Activated CD4-positive, alpha-beta T cell treated with anti-CD3 and anti-CD28 coated beads, Interleukin-2, Interleukin-6, amounts not matched to agents 100 ng/mL and 50 ng/mL, durations not matched to agents 16 hours and 8 hours (primary cell): ENCODE measurements around the gene S100A10.

Source experiments
- DNase-seq: peaks from one replicate; pipeline ENCODE4 v3.0.0-alpha.2; 2020

The S100A10 gene

DNA sequence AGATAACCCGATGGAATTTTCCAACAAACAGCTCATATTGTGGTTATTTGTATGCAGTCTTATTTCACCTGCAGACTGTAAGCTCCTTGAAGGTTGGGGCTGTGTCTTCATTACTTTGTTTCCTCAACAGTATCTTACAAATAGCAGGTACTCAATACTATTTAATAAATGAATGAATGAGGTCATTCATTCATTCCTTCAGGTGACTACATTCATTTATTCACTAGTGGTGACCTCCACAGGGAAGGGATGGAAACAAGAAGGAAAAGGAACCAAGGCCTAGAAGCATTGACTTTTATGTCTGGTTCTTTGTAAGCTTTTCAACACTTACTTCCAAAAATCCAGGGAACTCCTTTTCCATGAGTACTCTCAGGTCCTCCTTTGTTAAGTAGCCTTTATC, 7.9 kb downstream of the S100A10 start:
- no peak for DNase-seq

DNA sequence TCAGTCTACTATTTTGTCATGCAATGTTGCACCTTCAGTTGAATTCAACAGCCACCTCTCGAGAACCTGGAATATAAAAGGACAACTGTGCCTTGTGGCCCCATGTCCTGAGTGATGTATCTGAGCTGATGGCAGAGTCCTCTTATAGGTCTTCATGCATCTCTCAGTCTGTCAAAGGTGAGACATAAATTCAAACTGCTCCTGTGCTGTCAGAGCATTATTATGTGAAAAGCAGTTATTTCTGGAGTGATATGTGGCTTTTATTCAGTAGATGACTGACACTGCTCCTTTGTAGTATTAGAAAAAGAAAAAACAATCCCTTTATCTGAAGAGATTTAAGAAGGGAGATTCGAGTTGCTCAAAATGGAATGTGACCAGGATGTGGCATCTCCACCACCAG, 8.4 kb downstream of the S100A10 start:
- DNase-seq: peak; percentile 17

DNA sequence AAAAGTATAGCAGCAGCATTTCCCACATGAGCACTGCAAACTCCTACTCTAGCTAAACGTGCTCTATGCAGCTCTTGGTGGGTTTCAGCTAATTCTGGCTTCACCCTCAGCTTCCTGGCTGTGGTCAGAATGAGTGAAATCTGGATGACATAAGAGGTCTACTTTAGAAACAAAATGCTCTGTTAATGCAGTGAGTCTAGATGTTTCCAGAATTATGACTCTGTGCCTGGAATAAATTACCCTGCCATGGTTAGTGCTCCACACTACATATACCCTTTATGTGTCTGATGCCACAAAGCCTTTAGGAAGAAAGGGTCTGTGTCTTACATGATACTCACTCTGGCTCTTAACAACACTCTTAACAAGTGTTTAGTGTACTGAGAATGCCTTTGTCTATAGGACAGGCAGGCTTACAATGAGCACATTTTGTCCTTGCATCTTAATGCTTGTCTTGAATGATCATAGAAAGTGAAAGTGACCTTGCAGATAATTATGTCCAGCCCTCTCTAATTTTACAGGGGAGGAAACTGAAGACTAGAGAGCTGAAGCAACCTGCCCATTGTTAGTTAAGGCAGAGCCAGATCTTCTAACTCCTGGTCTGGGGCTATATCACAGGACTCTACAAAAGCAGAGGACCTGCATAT, 9.2 kb downstream of the S100A10 start:
- peak; percentile 90 for DNase-seq

DNA sequence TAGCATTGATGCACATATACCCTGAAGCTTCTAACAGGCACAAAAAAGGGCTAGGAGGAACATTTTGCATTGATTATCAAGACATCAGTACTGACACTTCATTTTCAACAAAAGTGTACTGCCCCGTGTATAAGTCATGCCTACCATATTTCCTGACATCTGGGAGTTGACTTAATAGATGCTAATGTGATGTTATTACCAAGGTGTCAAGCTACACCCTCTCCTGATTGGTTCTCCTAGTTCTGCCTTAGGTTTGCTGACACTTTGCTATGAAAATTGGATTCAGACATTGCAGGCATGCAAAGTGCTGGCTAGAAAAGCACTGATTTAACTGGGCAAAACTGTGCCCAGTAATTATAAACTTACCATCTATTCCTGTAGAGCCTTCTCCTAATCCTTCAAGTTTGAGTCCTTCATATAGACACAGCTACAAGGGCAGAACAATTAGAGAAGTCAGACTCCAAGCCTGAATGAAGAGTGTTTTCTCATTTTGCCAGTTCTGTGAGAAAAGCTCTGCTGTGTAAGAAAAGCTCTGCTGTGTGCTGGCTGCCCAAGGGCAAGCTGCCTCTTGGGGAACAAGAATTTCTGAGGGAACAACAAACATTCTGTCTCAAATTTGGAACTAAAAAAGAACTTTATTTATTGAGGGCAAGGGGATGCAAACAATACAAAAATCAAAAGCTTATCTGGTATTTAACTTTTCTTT, 11.2 kb downstream of the S100A10 start:
- DNase-seq: no peak

DNA sequence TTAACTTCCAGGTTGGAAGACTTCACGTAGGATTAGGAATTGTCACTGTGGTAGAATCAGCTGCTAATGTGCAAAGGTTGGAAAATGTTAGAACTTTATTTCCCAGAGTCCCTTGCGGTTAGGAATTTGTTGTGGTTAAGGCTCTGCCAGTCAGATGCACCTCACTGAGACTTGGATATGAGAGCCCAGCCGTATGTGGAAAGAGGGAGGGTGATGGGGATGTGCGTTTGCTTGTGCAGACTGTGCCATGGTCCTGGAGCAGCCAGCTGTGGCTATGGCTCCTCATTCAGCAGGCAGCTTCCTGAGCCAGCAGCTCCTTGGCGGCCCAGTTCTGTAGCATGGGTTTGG, 12.5 kb downstream of the S100A10 start:
- no peak for DNase-seq

DNA sequence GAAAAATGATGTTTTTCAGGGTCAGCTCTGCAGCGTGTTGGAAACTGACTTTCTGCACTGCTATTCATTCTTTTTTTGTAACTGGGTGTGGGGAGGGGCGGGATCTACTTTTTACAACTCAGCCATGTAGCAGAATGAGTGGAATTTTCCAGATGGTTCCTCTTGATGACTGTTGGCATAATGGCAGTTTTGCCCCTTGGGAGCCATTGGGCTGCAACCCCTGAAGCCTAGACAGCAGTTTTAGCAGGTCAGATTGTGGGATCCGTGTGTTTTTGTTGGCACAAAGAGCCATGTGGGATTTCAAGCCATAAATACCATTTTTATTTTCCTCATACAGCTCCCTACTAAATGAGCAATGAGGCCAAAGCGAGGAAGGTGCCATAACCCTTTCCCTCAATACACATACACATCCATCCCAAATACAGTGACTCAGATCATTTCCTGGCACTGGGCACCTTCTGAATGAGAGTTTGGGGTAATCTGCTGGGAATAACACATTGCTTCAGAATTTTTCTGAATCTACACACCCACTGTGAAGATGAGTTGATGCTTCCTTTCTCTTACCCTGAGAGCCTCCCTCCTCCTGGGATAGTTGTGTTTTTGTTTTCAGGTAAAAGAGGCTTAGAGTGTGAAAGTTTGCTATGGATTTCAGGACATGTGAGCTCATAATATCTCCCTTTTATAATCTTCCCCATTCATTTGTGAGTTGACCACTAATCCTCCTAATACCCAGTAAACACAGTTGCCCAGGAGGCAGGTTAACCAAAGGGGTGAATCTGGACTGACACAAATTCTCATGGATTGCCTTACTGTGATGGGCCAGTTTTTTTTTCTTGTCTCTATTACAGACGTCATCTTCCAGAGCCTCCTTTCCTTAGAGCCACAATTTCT, 13.1 kb downstream of the S100A10 start:
- no peak for DNase-seq

DNA sequence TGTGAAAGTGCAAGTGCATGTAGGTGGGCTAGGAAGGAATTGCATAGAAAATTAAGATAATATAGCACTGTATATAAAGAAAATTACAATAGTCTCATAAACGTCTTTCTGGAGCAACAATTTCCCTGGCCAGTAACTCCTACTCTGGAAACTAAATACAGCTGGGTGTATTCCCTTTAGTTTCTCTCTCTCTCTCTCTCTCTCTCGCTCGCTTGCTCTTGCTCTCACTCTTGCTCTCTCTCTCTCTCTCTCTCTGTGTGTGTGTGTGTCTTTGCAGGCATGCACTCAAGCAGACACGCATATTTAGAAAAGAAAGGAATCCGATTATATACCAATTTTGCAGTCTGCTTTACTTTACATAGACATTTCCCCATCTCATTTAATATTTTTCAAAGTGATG, 14.7 kb downstream of the S100A10 start:
- no peak for DNase-seq

DNA sequence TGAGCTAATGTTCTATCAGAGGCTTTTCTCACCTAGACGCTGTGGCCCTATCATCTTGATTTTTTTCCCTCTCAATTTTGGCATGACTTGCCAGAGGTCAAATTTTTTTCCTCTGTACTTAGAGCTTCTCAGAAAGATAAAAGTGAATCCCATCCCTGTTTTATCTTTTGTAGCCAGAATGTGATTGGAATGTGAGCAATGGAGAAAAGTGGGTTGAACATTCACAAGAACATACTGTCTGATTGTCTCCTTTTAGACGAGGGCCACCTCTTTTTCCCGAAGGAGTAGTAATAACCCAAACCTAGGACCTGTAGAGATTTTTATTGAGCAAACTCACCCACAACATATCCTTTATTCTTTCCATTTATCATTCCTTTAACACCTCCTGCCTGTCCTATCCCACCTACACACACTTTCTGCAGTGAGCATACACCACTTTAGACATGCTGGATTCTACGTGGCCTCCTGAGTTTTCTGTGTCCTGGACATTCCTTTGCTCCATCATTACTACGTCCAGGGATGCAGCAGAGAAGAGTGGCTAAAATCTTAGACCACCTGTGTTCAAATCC, 15.9 kb downstream of the S100A10 start:
- DNase-seq: no peak

DNA sequence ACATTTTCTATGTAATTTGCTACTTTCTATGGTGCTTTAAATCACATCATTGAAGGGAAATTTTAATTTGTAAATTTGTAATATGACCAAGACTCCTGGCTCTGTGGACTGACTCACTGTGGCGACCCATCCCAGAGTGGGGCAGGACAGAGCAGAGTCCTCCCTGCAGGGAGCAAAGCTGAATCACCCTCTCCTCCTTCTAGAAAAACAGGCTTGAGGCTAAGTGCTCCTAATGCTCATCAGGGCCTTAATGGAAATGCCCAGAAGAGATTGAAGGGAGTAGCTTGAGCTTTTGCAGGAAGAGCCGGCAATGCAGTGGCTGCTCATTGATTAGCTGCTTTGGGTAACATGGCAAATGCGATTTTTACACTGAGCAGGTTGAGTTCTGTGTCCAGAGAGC, 16.8 kb downstream of the S100A10 start:
- no peak for DNase-seq

DNA sequence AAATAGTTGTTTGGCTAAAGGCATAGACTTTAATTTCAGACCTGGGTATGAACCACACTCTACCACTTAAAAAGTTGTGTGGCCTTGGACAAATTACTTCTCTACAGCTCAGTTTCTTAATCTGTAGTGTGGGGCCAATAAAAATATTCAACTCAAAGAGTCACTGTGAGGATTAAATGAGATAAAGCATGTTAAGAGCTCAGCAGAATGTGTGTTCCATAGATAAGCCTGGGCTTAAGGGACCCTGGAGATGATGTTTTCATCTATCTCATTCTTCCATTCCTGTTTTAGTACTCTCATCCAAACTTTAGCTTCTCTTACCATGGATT, 17.7 kb downstream of the S100A10 start:
- no peak for DNase-seq

DNA sequence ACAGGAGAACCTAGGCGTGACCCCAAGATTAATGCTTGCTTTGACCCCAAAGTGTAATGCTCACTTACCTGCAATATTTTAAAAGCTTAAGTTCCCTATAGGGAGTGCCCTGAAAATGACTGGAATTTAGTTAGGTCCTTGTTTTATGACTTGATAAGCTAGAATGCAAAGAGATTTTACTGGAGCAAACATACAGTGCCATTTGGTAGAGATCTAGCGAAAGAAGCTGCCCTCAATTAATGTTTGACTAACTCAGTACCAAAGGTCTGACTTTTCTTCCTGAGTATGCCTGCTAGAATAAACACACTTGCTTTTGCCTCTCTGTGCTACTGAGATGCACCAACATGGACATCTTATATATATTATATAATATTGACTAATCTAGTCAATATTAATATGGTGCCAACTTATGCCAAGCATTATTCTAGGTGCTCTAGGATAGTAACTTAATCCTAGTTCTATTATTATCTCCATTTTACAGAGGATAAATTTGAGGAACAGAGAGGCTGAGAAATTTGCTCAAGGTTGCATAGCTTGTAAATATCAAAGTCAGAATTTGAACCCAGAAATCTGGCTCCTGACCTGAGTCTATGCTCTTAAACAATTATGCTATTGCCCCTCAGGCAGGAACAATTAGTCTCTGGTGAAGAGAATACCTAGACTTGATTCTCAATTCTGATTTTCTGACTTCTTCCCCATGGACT, 18.2 kb downstream of the S100A10 start:
- DNase-seq: no peak

DNA sequence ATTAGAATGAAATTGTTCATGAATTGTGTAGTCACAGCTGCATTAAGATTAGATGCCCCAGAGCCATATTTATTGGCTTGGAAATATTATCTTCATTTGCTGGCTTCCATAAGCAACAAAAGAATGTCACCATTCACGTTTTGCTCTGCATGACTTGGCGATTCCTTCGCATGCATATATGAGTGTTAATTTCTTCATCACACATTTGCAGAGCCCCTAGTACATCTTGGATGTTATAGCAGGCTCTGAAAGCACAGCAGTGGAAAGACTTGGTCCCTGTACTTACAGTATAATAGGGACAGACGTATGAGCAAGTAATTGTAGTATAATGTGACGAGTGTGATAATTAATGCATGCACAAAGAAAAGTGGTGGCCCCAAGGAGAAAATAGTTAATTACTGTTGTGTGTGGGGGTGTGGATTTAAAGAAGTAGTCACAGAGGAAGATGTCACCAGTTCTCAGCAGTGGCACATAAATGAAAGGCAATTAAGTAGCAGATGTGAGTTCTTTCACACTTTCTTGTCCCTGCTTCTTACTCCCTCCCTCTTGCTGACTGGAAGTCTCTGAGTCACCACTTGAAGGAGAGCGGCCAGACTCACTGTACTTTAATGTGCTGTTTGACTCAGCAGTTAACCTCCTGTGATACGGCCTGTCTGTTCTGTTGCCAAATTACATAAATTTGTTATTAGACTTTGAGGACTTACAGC, 21.0 kb downstream of the S100A10 start:
- peak; percentile 85 for DNase-seq

DNA sequence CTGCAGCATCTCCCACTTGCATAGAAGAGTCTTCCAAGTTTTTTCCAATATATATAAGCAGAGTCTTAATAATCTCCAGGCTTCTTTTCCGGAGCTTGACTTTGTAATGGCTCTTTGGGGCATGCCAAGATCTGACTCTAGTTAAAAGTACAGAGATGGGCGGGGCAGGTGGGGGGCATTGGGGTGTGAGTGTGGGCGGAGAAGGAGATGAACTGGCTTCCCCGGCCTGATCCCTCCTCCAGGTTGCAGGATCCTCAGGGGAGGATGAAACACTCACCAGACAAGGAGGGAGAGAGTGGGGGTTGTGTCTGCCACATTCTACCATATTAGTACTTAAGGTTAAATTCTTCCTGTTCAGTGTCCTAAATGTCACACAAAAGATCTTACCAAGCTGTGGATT, 23.0 kb downstream of the S100A10 start:
- no peak for DNase-seq

DNA sequence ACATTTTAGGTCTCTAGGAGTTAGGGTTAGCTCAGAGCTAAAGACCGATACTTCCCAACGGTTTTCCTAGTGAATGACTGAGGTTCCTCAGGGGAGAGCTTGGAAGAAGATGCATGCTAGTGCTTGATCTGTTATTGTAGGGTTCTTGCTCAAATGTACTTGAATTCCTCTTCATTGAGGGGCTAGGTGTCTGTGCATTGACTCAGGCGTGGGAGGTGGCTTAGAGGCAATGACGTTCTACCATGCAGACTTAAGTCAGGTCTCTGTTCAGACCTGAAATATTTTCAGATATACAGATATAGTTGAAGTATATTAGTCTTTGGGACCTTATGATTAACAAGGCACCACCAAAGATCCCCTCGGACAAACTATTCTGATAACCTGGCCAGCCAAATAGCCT, 23.5 kb downstream of the S100A10 start:
- DNase-seq: no peak

DNA sequence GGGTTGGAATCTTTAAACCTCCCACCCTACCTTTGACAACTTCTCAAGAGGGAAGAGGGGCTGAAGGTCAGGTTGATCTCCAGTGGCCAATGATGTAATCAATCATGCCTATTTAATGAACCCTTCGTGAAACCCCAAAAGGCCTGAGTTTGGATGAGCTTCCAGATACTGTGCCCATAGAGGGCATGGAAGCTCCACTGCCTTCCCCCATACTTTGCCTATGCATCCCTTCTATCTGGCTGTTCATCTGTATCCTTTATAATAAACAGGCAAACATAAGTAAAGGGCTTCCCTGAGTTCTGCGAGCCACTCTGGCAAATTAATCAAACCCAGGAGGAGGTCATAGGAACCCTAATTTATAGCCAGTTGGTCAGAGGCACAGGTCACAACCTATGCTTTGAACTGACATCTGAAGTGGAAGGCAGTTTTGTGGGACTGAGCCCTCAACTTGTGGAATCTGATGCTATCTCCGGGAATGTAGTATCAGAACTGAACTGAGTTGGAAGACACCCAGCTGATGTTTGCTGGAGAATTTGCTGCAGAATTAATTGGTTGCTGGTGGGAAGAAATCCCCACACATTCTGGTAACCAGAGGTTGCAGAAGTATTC, 24.8 kb downstream of the S100A10 start:
- DNase-seq: no peak

DNA sequence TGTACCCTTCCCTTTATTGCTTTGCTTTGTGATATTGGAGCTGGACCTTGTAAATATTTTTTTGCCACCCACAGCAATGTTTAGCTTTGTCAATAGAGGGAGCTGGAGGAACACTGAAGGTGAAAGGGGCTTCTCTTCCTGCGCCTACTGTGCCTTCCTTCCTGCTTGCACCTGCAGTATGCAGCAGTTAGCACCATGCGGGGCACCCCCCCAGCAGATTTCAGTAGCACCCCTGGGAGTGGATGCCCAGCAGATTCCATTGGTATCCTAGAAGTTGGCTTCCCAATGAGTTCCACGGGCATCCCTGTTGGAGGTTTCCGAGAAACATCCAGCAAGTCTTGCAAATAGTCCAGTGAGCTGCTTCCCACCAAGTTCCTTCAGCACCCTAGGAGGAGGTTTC, 25.6 kb downstream of the S100A10 start:
- DNase-seq: peak; percentile 86

DNA sequence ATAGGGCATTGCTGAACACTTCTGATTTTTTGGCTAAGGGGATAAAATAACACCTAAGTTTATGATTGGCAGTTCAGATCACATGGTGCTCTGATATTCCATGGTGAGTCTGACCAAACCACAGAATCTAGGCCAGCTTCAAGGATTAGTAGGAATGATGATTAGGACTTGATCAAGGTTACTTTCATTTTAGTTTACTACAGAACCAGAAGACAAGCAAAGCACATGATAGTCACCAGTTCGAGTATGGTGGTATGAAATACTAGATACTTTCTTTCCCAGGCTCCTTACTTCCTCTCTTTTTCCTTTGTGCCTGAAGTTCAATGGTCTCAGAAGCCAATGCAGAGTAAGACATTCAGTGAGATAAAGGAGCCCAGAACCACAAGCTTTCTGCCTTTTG, 26.6 kb downstream of the S100A10 start:
- DNase-seq: no peak

DNA sequence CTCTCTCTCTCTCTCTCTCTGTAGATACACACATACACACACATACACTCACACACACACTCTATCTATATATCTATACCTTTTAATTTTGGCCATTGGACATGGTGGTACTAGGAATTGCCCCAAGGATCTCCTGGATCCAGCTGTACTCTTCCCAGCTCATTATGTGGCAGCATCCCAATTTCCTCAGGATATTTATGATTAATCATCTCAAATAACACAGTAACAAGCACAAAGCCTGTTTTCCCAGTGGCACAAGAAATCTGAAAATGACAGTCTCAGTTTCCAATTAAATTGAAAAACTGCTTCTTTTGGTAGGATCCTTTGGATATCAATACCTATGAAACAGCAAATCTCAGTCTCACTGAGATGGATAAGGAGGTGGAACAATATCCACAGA, 27.6 kb downstream of the S100A10 start:
- no peak for DNase-seq

DNA sequence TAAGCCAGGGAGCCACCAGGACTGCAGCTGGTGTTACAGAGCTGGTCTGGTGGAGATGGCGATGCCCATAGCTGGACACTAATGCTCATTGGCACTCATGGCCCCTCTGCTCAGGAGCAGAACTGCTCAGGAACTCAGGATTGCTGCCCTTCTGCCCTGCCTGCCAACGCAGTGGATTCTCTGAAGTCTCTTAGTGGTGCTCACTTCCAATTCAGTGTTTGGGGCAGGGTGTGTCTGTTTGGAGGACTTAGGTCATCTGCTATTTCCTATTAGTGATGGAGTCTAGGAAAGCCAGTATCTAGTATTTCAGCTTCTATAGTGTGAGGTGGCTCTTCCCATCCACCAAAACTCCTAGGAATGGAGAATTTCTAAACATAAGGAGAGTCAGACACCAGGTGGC, 29.1 kb downstream of the S100A10 start:
- no peak for DNase-seq

DNA sequence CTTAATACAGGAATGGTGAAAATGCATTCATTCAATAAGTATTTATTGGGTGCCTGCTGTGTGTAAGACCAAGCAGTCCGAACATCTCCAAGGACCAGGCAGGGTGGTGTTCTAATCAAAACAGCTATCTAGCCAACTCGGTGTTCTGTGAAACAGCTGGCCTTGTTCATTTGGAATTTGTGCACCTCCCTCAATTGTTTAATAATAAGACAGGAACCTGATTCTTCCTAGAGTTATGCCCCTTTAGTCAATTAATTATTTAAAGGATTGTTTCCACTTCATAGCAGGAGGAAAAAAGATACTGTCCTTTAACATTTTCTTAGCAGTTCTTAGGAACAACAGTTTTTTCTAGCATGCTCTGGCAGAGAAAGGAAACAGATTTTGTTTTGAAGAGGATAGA, 30.4 kb downstream of the S100A10 start:
- no peak for DNase-seq

DNA sequence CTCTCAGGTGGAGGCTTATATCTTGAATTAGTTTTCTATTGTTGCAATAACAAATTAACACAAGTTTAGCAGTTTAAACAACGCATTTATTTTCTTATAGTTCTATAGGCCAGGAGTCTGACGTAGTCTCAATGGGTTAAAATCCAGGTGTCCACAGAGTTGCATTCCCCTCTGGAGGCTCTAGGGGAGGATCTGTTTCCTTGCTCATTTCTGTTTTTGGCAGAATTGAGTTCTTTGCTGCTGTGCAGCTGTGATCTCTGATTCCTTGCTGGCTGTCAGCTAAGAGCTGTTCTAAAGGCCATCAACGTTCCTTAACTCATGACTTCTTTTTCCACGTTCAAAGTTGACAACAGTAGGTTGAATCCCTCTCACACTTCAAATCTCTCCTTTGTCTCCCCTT, 31.8 kb downstream of the S100A10 start:
- no peak for DNase-seq
